ENCODE measurements around the gene ALG5.

DNA sequence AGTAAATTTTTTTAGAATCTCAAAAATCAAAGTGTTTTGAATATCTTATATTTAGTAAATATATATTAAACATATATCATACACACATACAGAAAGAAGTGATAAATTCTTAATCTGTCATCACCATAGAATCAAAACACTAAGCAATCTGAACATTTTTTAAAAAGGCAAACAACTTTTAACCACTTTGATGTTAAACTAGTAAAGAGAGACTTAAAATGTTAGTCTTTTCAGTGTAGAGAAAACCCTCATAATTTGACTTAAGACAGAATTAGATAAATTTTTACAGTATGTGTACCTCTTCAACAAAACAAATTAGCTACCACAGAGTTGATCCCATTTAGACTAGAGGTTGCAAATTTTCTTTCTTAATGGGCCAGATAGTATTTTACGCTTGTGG is 46.9 kb upstream of the ALG5 start:
- TF ChIP-seq, protein P1, sequence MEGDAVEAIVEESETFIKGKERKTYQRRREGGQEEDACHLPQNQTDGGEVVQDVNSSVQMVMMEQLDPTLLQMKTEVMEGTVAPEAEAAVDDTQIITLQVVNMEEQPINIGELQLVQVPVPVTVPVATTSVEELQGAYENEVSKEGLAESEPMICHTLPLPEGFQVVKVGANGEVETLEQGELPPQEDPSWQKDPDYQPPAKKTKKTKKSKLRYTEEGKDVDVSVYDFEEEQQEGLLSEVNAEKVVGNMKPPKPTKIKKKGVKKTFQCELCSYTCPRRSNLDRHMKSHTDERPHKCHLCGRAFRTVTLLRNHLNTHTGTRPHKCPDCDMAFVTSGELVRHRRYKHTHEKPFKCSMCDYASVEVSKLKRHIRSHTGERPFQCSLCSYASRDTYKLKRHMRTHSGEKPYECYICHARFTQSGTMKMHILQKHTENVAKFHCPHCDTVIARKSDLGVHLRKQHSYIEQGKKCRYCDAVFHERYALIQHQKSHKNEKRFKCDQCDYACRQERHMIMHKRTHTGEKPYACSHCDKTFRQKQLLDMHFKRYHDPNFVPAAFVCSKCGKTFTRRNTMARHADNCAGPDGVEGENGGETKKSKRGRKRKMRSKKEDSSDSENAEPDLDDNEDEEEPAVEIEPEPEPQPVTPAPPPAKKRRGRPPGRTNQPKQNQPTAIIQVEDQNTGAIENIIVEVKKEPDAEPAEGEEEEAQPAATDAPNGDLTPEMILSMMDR (IDR thresholded peaks at IDR 0.05) = no peak
- TF ChIP-seq RNF2 (IDR thresholded peaks at IDR 0.05; ENCODE audit: borderline replicate concordance, low read depth) (no peak), SMC3 (IDR thresholded peaks at IDR 0.05) (no peak), FOSL2 (IDR thresholded peaks at IDR 0.05) (no peak), FOSL2 (CRISPR knock-in tag; IDR thresholded peaks at IDR 0.05) (no peak), PHF8 (IDR thresholded peaks at IDR 0.05; ENCODE audit: borderline replicate concordance, low read depth) (no peak), EHMT2 (IDR thresholded peaks at IDR 0.05; ENCODE audit: low read depth) (no peak), POLR2A (IDR thresholded peaks at IDR 0.05; ENCODE audit: low read length) (no peak), ESRRA (IDR thresholded peaks at IDR 0.05; ENCODE audit: borderline replicate concordance, low read length) (no peak), RAD21 (conservative IDR thresholded peaks at IDR 0.05 in 1 of 2, IDR thresholded peaks at IDR 0.05 in 1 of 2) (no peak)

All from A549 (cell line).